Activated T-helper 2 cell treated with anti-CD3 and anti-CD28 coated beads, Interferon-gamma antibody, Interleukin-2, Interleukin-4, amounts not matched to agents 10 μg/mL and 5 μg/mL and 100 μg/mL, durations not matched to agents 14 hours and 24 hours and 36 hours (primary cell): ENCODE results near the gene C5orf47. TPM values are rescaled to one million over a fixed set of nuclear protein-coding genes. Genes with fewer than 3 reads are reported as not detected.

Experiments
- DNase-seq: peaks from one replicate; pipeline ENCODE4 v3.0.0; 2021; ENCODE audit warnings: low spot score
- H3K27ac Mint-ChIP-seq: one replicate; pipeline ENCODE4 v1.8.0; 2021; ENCODE audit warnings: mixed read lengths
- H3K27me3 Mint-ChIP-seq: one replicate; pipeline ENCODE4 v1.8.0; 2021; ENCODE audit warnings: low read depth, mixed read lengths
- H3K36me3 Mint-ChIP-seq: one replicate; pipeline ENCODE4 v1.8.0; 2021; ENCODE audit warnings: low read depth, mixed read lengths
- H3K4me1 Mint-ChIP-seq: one replicate; pipeline ENCODE4 v1.8.0; 2021; ENCODE audit warnings: low read depth, mixed read lengths
- H3K4me3 Mint-ChIP-seq: one replicate; pipeline ENCODE4 v1.8.0; 2021; ENCODE audit warnings: low read depth, mild to moderate bottlenecking, moderate library complexity, mixed read lengths
- H3K9me3 Mint-ChIP-seq: one replicate; pipeline ENCODE4 v1.8.0; 2021; ENCODE audit warnings: mixed read lengths
- intact Hi-C: fragments of 100-400 bp; cut with micrococcal nuclease; formaldehyde crosslinking; loops from one replicate; pipeline ENCODE4 v1.15.1; 2023
- total RNA-seq: library from RNA; stranded (reverse); gene quantifications from 2 replicates; pipeline ENCODE4 v1.2.3, GENCODE V29; 2022

Gene C5orf47, protein sequence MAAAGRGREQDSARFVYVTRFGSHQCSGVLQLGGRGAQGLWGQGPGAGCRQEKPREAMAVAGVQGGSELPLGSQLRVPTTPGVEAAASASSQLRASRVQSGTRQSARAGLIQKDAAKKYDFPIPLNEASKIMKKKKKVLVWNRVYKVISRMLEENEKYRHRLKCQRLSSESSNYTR
- total RNA-seq = not detected in 2 replicates

DNA sequence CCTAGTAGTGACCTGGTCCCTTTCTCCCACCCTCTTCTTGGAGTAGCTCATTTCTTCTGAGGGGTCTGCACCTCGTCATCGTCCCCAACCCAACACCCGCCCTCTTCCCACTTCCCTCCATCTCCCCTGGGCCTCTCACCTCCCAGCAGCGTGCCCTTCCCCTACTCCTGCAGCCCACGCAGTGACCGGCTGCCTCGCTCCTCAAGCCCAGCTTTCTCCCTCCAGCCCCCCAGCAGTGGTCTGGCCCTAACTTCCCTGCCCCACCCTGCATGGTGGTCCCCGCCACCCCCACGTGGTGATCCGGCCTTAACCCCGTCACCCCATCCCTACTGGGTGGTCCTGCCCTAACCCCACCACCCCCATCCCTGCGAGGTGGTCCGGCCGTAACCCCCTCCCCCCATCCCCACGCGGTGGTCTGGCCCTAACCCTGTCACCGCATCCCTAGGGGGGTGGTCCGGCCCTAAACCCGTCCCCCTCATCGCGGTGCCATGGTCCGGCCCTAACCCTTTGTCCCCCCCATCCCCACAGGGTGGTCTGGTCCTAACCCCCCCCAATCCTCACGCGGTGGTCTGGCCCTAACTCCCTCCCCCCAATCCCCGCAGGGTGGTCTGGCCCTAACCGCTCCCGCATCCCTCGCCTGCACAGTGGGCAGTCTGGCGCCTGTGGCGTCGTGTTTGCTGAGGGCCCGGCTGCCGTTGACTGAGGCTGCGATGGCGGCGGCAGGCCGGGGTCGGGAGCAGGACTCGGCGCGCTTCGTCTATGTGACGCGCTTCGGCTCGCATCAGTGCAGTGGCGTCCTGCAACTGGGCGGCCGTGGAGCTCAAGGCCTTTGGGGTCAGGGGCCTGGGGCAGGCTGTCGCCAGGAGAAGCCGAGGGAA, at the start of gene C5orf47:
TSS of gene C5orf47 (plus strand) at position 617 of the 878 bp plus-strand sequence. CDS start at position 711, 94 bp downstream.
- H3K4me1 Mint-ChIP-seq = no peaks in the 10 kb centered on the region
- DNase-seq = no peak
- no peak within 1 kb of the TSS for H3K27ac Mint-ChIP-seq
- no peak within 1 kb of the TSS for H3K4me3 Mint-ChIP-seq
- no peaks in the 10 kb centered on the region for H3K9me3 Mint-ChIP-seq
- H3K36me3 Mint-ChIP-seq = no peaks in the 10 kb centered on the region
- H3K27me3 Mint-ChIP-seq = peaks cover 4% of the 10 kb centered on the region
- intact Hi-C loops = no loop called here

DNA sequence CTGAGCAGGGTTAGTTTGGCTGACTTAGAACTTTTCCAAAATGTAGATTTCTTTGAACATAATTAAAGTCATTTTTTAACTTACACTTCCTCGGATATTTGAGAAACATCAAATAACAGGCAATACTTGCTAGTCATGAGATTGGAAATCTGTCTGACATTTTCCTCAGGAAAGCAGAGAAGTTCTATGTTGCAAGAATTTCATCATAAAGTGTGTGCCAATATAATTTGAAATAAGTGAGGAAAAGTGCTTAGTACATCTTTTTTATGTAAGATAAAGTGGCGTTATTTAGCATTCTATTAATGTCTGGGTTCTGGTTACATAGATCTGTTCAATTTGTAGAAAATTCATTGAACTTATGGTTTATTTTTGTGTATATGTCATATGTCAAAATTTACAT, 48.7 kb upstream of the C5orf47 start:
- no peaks in the 10 kb centered on the region for H3K9me3 Mint-ChIP-seq
- no peaks in the 10 kb centered on the region for H3K4me1 Mint-ChIP-seq
- H3K27ac Mint-ChIP-seq = no peak overlapping the region
- H3K36me3 Mint-ChIP-seq = no peaks in the 10 kb centered on the region
- intact Hi-C loops = no loop called here
- no peaks in the 10 kb centered on the region for H3K27me3 Mint-ChIP-seq
- no peak for DNase-seq
- H3K4me3 Mint-ChIP-seq = no peak overlapping the region

DNA sequence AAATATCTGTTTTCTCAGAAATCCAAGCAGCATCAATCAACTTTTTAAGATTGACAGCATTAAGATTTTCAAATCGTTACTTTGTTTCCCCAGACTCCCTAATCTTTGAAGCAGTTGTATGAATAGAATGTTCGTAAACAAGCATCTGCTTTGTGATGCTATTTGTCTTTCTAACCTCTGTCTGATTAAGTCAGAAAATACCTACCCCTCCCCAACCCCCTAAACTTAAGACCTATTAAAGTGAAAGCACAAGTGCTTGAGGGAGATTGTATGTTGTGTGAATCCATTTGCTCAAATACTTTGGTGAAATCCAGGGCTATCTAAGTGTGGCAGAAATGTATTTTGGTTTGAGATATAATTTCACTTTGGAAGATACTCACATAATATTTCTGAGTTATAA, 47.9 kb upstream of the C5orf47 start:
- H3K36me3 Mint-ChIP-seq = no peaks in the 10 kb centered on the region
- no peak overlapping the region for H3K4me3 Mint-ChIP-seq
- intact Hi-C loops = no loop called here
- no peaks in the 10 kb centered on the region for H3K27me3 Mint-ChIP-seq
- no peaks in the 10 kb centered on the region for H3K4me1 Mint-ChIP-seq
- H3K9me3 Mint-ChIP-seq = no peaks in the 10 kb centered on the region
- no peak overlapping the region for H3K27ac Mint-ChIP-seq
- DNase-seq = no peak

DNA sequence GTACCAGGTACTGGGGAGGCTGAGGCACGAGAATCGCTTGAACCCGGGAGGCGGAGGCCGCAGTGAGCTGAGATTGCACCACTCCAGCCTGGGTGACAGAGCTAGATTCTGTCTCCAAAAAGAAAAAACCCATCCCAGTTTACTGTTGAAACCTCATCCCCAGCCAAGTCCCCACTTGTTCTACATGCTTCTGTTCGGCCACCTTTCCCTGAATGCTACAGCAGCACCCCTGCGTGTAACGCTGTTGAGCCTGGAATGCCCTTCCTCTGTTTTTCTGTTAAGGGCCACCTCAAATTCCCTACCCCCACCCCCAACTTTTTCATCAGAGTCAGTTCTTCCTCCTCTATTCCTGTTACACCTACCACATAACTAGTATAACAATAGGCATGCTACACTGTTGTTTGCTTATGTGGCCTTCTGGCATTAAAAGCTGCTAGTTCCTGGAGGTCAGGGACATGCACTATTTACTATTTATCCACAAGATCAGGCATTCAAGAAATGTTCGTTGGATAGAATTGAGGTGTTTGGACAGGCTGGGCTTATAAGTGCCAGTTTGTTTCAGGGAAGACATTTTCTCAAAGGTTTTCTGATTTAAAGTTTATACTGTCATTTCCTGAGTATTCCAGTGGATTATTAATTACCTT, 47.1 kb upstream of the C5orf47 start:
- no peak for DNase-seq
- Mint-ChIP-seq H3K27me3 (no peaks in the 10 kb centered on the region), H3K4me1 (no peaks in the 10 kb centered on the region), H3K36me3 (no peaks in the 10 kb centered on the region), H3K9me3 (no peaks in the 10 kb centered on the region), H3K4me3 (no peak overlapping the region), H3K27ac (no peak overlapping the region)
- intact Hi-C loops = no loop called here

DNA sequence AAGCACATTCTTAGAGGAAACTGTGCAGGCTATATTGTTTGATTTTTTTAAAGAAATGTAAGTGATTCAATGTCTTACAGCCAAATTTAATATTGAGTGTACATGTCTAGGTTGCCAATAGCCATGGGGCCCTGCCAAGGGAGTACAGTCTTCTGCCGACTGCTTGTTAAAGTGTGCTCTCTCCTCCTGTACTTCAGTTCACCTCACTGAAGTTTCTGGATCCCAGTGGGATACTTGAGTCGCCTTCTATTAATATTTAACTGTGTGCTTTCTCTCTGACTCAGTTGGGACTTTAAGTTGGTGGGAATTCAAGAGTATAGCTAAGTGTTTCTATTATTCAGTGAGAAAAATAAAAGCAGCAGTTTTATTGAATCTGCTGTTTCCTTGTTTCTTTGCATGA, 44.5 kb upstream of the C5orf47 start:
- Mint-ChIP-seq H3K4me1 (no peaks in the 10 kb centered on the region), H3K9me3 (no peaks in the 10 kb centered on the region), H3K4me3 (no peak overlapping the region), H3K36me3 (peaks cover 5% of the 10 kb centered on the region), H3K27ac (no peak overlapping the region), H3K27me3 (no peaks in the 10 kb centered on the region)
- intact Hi-C loops = no loop called here
- DNase-seq = no peak

DNA sequence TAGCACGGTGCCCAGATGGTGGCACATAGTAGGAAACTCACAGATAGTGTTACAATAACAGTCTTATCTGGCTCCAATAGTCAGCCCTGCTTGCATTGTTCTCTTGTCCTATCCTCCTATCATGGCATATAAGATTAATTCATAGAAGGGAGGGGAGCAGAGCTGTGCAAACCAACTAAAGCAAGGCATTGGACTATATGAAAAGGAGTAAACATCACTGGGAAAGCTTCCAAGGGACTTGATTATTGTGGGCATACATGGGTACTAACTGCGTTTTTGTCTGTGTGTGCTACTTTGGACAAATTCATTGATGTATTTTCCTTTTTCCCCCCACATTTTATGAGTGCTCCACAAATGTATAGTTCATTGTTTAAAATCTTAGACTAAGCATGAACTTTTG, 43.8 kb upstream of the C5orf47 start:
- Mint-ChIP-seq H3K4me1 (no peaks in the 10 kb centered on the region), H3K27me3 (no peaks in the 10 kb centered on the region), H3K27ac (no peak overlapping the region), H3K36me3 (peaks cover 9% of the 10 kb centered on the region), H3K4me3 (no peak overlapping the region), H3K9me3 (no peaks in the 10 kb centered on the region)
- no peak for DNase-seq
- intact Hi-C loops = no loop called here

DNA sequence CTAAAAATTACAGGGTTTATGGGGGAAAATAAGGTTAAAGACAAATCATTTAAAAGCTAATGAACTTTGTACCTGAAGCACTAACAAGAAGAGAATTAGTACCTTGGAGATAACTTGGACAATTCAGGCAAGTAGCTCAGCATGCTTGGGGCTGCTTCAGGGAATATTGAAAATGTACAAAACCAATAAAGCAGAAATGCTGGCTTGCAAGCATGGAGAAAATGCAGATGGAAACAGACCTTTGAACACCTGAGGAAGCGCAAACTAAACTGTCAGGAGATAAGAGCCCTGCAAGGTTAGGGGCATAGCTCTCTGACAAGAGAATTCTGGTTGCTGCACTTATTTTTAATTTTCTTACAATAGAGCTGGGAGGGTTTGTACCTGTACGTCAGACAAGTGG, 42.6 kb upstream of the C5orf47 start:
- Mint-ChIP-seq H3K4me1 (no peaks in the 10 kb centered on the region), H3K27ac (no peak overlapping the region), H3K36me3 (peaks cover 9% of the 10 kb centered on the region), H3K4me3 (no peak overlapping the region), H3K27me3 (no peaks in the 10 kb centered on the region), H3K9me3 (no peaks in the 10 kb centered on the region)
- no peak for DNase-seq
- intact Hi-C loops = no loop called here

DNA sequence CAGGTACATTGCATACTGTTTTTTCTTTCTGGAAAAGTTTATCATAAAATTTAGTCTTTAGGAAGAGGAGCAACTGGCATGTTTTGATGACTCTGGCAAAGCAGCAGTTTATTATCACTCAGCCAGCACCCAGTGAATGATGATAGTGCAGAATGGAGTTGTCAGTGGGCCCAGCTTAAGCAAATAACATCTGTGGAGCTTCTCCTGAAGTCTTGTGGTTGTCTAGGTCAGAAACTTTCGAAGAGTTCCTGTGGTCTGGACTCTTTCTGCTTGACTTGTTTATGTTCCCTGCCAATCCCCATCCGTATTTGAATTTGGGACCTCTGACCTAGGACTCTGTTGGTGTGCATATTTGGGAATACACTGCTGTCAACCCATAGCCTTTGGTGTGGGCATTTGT, 38.1 kb upstream of the C5orf47 start:
- Mint-ChIP-seq H3K9me3 (no peaks in the 10 kb centered on the region), H3K27me3 (no peaks in the 10 kb centered on the region), H3K4me1 (no peaks in the 10 kb centered on the region), H3K36me3 (peaks cover 24% of the 10 kb centered on the region), H3K27ac (no peak overlapping the region), H3K4me3 (no peak overlapping the region)
- intact Hi-C loops = no loop called here
- no peak for DNase-seq

DNA sequence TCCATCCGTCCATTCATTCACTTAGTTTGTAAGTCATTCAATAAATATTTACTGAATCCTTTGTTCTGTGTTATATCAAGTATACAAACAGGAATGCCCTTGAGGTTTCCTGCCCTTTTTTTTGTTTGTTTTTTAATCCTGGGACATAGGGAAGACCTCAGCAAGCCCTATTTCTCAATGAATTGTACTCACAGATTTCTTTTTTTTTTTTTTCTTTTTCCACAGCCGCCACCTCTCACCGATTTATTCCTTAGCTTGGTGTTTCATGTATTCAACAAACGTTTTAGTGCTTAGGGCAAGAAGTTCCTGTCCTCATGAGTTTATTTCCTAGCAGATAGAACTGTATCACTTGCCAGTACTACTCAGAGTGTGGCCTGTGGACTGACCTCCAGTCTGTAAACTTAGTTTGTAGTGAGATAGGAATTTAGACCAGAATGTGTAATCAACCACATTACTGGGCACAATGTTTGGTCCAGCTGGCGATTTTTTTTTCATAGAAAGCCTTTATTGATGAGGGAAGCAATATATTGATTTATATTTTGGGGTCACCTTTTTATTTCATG, 35.4 kb upstream of the C5orf47 start:
- intact Hi-C loops = no loop called here
- no peak for DNase-seq
- Mint-ChIP-seq H3K4me1 (no peaks in the 10 kb centered on the region), H3K27ac (no peak overlapping the region), H3K4me3 (no peak overlapping the region), H3K9me3 (no peaks in the 10 kb centered on the region), H3K27me3 (no peaks in the 10 kb centered on the region), H3K36me3 (peaks cover 26% of the 10 kb centered on the region)

DNA sequence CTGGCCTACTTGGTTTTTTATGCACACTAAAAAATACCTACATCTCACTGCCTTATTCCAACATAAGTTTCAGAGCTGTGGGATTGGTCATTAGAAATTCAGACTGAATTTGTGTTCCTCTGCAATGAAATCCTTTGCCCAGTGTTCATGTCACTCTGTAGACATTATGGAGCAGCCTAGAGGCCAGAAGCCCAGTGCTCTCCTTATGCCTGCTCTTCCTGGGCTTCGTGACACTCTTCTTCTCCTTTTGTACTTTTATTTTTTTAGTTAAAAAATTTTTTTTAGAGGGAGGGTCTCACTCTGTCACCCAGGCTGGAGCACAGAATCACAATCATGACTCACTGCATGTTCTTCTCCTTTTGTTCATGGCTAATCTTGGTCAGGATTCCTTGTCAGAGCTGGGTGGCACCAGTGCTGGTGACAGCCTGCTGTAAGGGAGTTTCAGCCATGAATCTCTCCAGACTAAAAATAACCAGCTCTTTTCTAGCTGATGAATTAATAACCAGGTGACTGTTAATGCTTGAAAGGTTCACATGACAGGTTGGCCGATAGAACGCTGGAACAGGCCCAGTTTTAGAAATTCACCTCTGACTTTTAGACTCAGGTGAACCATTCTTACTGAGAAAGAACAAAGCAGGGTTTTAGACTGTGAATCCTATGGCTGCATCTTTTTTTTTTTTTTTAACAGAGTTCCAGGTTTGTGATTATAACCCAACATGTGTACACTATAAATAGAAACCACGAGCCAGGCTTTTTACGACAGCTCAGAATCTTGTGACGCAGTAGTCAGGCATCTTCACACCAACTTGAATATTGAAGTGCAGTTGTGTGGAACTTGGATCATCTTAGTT, 34.1 kb upstream of the C5orf47 start:
- no peaks in the 10 kb centered on the region for H3K4me1 Mint-ChIP-seq
- H3K27me3 Mint-ChIP-seq = no peaks in the 10 kb centered on the region
- no peak overlapping the region for H3K4me3 Mint-ChIP-seq
- intact Hi-C loops = no loop called here
- DNase-seq = no peak
- H3K9me3 Mint-ChIP-seq = no peaks in the 10 kb centered on the region
- H3K36me3 Mint-ChIP-seq = peaks cover 18% of the 10 kb centered on the region
- no peak overlapping the region for H3K27ac Mint-ChIP-seq

DNA sequence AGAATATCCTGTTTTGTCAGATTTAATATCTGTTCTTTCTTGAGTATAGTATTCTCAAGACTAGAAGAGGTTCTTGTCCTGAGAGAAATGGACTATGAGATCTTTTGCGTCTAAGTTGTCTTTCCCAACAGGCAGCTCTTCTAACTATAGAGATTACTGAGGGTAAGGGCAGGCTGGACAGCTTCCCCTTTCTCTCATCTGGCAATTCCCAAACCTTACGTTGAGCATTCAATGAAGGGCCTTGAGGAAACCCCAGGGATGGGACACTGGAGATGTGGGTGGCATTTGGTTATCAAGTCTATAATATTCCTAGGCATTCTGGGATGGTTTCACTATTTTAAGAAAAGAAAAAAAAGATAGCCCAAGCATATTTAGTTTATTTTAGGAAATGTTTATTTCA, 28.0 kb upstream of the C5orf47 start:
- no peak overlapping the region for H3K4me3 Mint-ChIP-seq
- no peaks in the 10 kb centered on the region for H3K9me3 Mint-ChIP-seq
- no peaks in the 10 kb centered on the region for H3K27me3 Mint-ChIP-seq
- no peak for DNase-seq
- no peak overlapping the region for H3K27ac Mint-ChIP-seq
- no peaks in the 10 kb centered on the region for H3K4me1 Mint-ChIP-seq
- intact Hi-C loops = no loop called here
- H3K36me3 Mint-ChIP-seq = no peaks in the 10 kb centered on the region

DNA sequence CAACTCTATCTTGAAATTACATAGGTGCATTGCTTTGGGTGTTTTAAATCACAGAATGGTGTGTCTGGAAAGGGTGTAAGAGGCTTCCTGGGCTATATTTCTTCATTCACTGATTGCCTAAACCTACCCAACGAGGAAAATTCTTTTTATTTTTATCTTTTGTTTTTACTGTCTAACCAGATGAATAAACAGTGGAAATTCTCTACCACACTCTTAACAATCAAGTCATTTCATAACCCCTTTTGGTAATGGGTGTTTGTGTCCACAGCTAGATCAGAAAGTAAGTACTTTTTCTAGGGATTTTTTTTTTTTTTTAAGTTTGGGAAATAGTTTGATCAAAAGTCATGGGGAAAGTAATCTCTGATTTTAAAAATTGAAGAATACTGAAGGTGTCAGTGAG, 27.6 kb upstream of the C5orf47 start:
- Mint-ChIP-seq H3K4me1 (no peaks in the 10 kb centered on the region), H3K9me3 (no peaks in the 10 kb centered on the region), H3K27me3 (no peaks in the 10 kb centered on the region), H3K27ac (no peak overlapping the region), H3K36me3 (no peaks in the 10 kb centered on the region), H3K4me3 (no peak overlapping the region)
- intact Hi-C loops = no loop called here
- no peak for DNase-seq
